Keratinocyte (primary cell): Measurements from ENCODE around the gene SPTBN5. TPM values are rescaled to one million over a fixed set of nuclear protein-coding genes. Genes with fewer than 3 reads are reported as not detected.

Experiments used
- DNase-seq: peaks from one replicate; pipeline ENCODE4 v3.0.0-alpha.2; 2011; ENCODE audit warnings: low read depth, missing footprints, low spot score
- FAIRE-seq: peaks from 2 replicates; lab custom pipeline; 2011; peaks lifted over from hg19 to GRCh38; lab: Jason Lieb, UNC
- H2AFZ ChIP-seq: 2 replicates; pipeline ENCODE4 v1.6.0; 2012; ENCODE audit warnings: low read length, control low read depth, inconsistent platforms; ENCODE audit not compliant: control insufficient read depth
- H3K27ac ChIP-seq: 2 replicates; pipeline ENCODE4 v1.5.1; 2011; ENCODE audit warnings: low read length; ENCODE audit not compliant: control insufficient read depth, insufficient read depth
- H3K27me3 ChIP-seq: 3 replicates; pipeline ENCODE4 v1.6.0; 2011; ENCODE audit warnings: low read length; ENCODE audit not compliant: control insufficient read depth, insufficient read depth; ENCODE audit errors: extremely low read depth
- H3K36me3 ChIP-seq, 2 experiments: 2 replicates in 1 of 2; 3 replicates in 1 of 2; pipeline ENCODE4 v1.5.1; 2011; ENCODE audit warnings: low read length in 2 of 2, mild to moderate bottlenecking in 1 of 2; ENCODE audit not compliant: control insufficient read depth in 2 of 2, insufficient read depth in 2 of 2; ENCODE audit errors: extremely low read depth in 1 of 2
- H3K4me1 ChIP-seq: 3 replicates; pipeline ENCODE4 v1.5.1; 2011; ENCODE audit warnings: low read length; ENCODE audit not compliant: control insufficient read depth, insufficient read depth; ENCODE audit errors: extremely low read depth
- H3K4me2 ChIP-seq: 3 replicates; pipeline ENCODE4 v1.6.0; 2011; ENCODE audit warnings: low read depth, low read length; ENCODE audit not compliant: control insufficient read depth, insufficient read depth; ENCODE audit errors: extremely low read depth
- H3K4me3 ChIP-seq, 3 experiments: fragments of 200-600 bp in 1 of 3; sonication (generic) in 1 of 3; 2 replicates in 2 of 3; 3 replicates in 1 of 3; pipeline ENCODE4 v1.5.1; 2011 to 2016; ENCODE audit warnings: low read length in 3 of 3, mild to moderate bottlenecking in 3 of 3, control low read depth in 2 of 3, inconsistent platforms in 1 of 3, low read depth in 1 of 3, mixed read lengths in 1 of 3, mixed run types in 1 of 3, moderate library complexity in 1 of 3; ENCODE audit not compliant: control insufficient read depth in 2 of 3, insufficient read depth in 2 of 3; ENCODE audit errors: extremely low read depth in 1 of 3
- H3K79me2 ChIP-seq: 2 replicates; pipeline ENCODE4 v1.6.0; 2012; ENCODE audit warnings: low read length; ENCODE audit not compliant: control insufficient read depth, insufficient read depth
- H3K9ac ChIP-seq: 3 replicates; pipeline ENCODE4 v1.6.0; 2011; ENCODE audit warnings: low read length; ENCODE audit not compliant: control insufficient read depth, insufficient read depth; ENCODE audit errors: extremely low read depth
- H3K9me1 ChIP-seq: 3 replicates; pipeline ENCODE4 v1.6.0; 2011; ENCODE audit warnings: low read length; ENCODE audit not compliant: control insufficient read depth, insufficient read depth; ENCODE audit errors: extremely low read depth
- H3K9me3 ChIP-seq: 2 replicates; pipeline ENCODE4 v1.5.1; 2012; ENCODE audit warnings: low read depth, low read length; ENCODE audit not compliant: control insufficient read depth
- H4K20me1 ChIP-seq: 3 replicates; pipeline ENCODE4 v1.6.0; 2011; ENCODE audit warnings: low read length; ENCODE audit not compliant: control insufficient read depth, insufficient read depth; ENCODE audit errors: extremely low read depth
- EZH2 ChIP-seq: IDR thresholded peaks from one replicate; pipeline ENCODE4 v1.6.1; 2012; ENCODE audit warnings: inconsistent platforms, mild to moderate bottlenecking, low read length, moderate library complexity
- dilution Hi-C: fragments of 300-500 bp; cut with MboI; formaldehyde crosslinking; loops from one replicate; pipeline ENCODE4 v1.7.0; 2020; ENCODE audit warnings: low sequenced_read_pairs; ENCODE audit not compliant: extremely low pct_ligation_motif_present
- polyA plus RNA-seq, 5 experiments: library from polyadenylated mRNA; depleted of rRNA in 3 of 5; stranded (reverse) in 3 of 5; stranded (forward) in 1 of 5; unstranded in 1 of 5; fragments of >200 nt; gene quantifications; 1 replicate in 1 of 5; 2 replicates in 3 of 5; 3 replicates in 1 of 5; pipeline versions ENCODE4 v1.2.1 to v1.2.3, GENCODE V29; 2011 to 2012; ENCODE audit warnings: missing spikeins in 2 of 5, low read depth in 1 of 5, low replicate concordance in 1 of 5
- TF ChIP-seq, protein P1 (sequence below), 3 experiments: IDR thresholded peaks in 1 of 3; conservative IDR thresholded peaks in 1 of 3; optimal IDR thresholded peaks in 1 of 3; 2 replicates in 2 of 3; 3 replicates in 1 of 3; pipeline versions ENCODE3 to v1.5.1; 2011; ENCODE audit warnings: low read length in 3 of 3, mild to moderate bottlenecking in 3 of 3, moderate library complexity in 2 of 3, control low read depth in 1 of 3, inconsistent platforms in 1 of 3; ENCODE audit not compliant: insufficient read depth in 2 of 3; ENCODE audit errors: extremely low read depth in 1 of 3

Gene SPTBN5
- polyA plus RNA-seq, 1 donor (not counting 4 experiments of a cell fraction or from before 2014, with no cell fraction given): 0.66 TPM

DNA sequence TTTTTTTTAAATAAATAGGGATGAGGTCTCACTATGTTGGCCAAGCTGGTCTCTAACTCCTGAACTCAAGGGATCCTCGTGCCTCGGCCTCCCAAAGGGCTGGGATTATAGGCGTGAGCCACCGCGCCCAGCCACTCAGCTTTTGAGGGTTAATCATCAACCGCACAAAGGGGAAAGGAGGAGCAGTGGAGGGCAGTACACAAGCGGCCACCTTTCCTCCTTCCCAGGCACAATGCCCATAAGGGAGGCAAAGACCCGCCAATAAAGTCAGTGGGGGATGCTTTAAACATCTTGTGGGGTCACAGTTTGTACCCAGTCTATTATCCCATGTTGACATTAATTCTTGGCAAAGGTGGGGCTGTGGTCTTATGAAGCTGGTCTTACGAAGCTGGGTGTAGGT is 46.1 kb upstream of the SPTBN5 start:
- FAIRE-seq: no peak
- Histone ChIP-seq H3K4me3 (no peak overlapping the region), H3K9ac (no peak overlapping the region), H4K20me1 (no peaks in the 10 kb centered on the region), H3K27ac (peak overlapping the region; percentile 62), H3K27me3 (no peaks in the 10 kb centered on the region), H3K79me2 (peaks cover 46% of the 10 kb centered on the region), H3K9me3 (no peaks in the 10 kb centered on the region), H3K4me1 (peaks cover 65% of the 10 kb centered on the region), H2AFZ (no peak overlapping the region), H3K4me2 (peak overlapping the region; percentile 64), H3K36me3 (peaks cover 16 to 39% of the 10 kb centered on the region in 2 experiments), H3K9me1 (no peaks in the 10 kb centered on the region)
- dilution Hi-C loops: no loop called here
- no peak for DNase-seq
- TF ChIP-seq, protein P1, sequence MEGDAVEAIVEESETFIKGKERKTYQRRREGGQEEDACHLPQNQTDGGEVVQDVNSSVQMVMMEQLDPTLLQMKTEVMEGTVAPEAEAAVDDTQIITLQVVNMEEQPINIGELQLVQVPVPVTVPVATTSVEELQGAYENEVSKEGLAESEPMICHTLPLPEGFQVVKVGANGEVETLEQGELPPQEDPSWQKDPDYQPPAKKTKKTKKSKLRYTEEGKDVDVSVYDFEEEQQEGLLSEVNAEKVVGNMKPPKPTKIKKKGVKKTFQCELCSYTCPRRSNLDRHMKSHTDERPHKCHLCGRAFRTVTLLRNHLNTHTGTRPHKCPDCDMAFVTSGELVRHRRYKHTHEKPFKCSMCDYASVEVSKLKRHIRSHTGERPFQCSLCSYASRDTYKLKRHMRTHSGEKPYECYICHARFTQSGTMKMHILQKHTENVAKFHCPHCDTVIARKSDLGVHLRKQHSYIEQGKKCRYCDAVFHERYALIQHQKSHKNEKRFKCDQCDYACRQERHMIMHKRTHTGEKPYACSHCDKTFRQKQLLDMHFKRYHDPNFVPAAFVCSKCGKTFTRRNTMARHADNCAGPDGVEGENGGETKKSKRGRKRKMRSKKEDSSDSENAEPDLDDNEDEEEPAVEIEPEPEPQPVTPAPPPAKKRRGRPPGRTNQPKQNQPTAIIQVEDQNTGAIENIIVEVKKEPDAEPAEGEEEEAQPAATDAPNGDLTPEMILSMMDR (optimal IDR thresholded peaks at IDR 0.05 in 1 of 3, IDR thresholded peaks at IDR 0.05 in 1 of 3, conservative IDR thresholded peaks at IDR 0.05 in 1 of 3; ENCODE audit: extremely low read depth in 1 of 3, insufficient read depth in 2 of 3, low read length in 3 of 3): no peak
- no peak for TF ChIP-seq EZH2

DNA sequence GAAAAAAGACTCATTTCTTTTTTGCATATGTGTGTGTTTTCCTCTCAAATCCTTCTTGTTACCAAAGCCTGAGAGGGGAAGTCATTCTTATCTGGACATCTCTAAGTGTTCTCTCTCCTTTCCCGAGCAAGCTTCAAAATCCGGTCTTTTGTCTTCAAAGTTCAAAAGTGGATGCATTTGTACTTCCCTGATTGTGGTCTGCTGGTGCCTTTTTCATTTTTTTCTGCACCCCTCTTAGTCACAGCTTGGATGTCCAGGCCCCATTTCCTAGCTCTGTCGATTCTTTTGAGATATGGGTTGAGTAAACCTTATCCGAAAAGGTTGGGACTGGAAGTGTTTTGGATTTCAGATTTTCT is 43.7 kb upstream of the SPTBN5 start:
- Histone ChIP-seq H3K4me2 (no peak overlapping the region), H3K4me1 (peaks cover 64% of the 10 kb centered on the region), H2AFZ (no peak overlapping the region), H3K27ac (no peak overlapping the region), H3K9me1 (no peaks in the 10 kb centered on the region), H3K36me3 (peaks cover 16 to 38% of the 10 kb centered on the region in 2 experiments), H3K79me2 (peaks cover 48% of the 10 kb centered on the region), H3K9me3 (no peaks in the 10 kb centered on the region), H3K27me3 (no peaks in the 10 kb centered on the region), H4K20me1 (no peaks in the 10 kb centered on the region), H3K9ac (no peak overlapping the region), H3K4me3 (no peak overlapping the region)
- TF ChIP-seq, protein P1 (optimal IDR thresholded peaks at IDR 0.05 in 1 of 3, IDR thresholded peaks at IDR 0.05 in 1 of 3, conservative IDR thresholded peaks at IDR 0.05 in 1 of 3; ENCODE audit: extremely low read depth in 1 of 3, insufficient read depth in 2 of 3, low read length in 3 of 3): no peak
- no peak for TF ChIP-seq EZH2
- dilution Hi-C loops: no loop called here
- DNase-seq: no peak
- no peak for FAIRE-seq
